Head of caudate nucleus (tissue), 42 donors: ENCODE measurements around the gene SEZ6L2.
"Not testable (repeated sequence)": the region's sequence is repeated elsewhere in the genome, so short reads cannot be mapped to it uniquely, and the experiment has no call there.

ENCODE experiments used
- DNase-seq, 42 donors: peaks; one replicate each; pipeline versions ENCODE4 v3.0.0 to v3.0.0-alpha.2; 2020 to 2021; ENCODE audit warnings: mixed read lengths in 7 of 42
- intact Hi-C: fragments of 100-400 bp; cut with DNase I; formaldehyde crosslinking; loops from one replicate; pipeline ENCODE4 v1.15.0; 2022

Gene SEZ6L2

GRCh38 chr16:29913514-29913913 is 14.2 kb upstream of the SEZ6L2 start:
- intact Hi-C loops, result no loop called here
- DNase-seq, result no peak

GRCh38 chr16:29912087-29912486 is 12.7 kb upstream of the SEZ6L2 start:
- intact Hi-C loops, result no loop called here
- no peak for DNase-seq

- intact Hi-C loops, result no loop called here
- DNase-seq, result no peak
Measured at GRCh38 chr16:29911676-29912010, 12.3 kb upstream of the SEZ6L2 start.

GRCh38 chr16:29910819-29911675 is 11.7 kb upstream of the SEZ6L2 start:
- intact Hi-C loops, result no loop called here
- no peak for DNase-seq

- intact Hi-C loops, DNase-seq: not testable (repeated sequence)
Measured at GRCh38 chr16:29909851-29910250, 10.5 kb upstream of the SEZ6L2 start.

GRCh38 chr16:29909391-29909790 is 10.0 kb upstream of the SEZ6L2 start:
- DNase-seq, result no peak
- intact Hi-C loops, result no loop called here

- intact Hi-C loops, result no loop called here
- no peak for DNase-seq
Measured at GRCh38 chr16:29908719-29909220, 9.4 kb upstream of the SEZ6L2 start.

- intact Hi-C loops, result no loop called here
- DNase-seq, result no peak
Measured at GRCh38 chr16:29907973-29908372, 8.6 kb upstream of the SEZ6L2 start.

GRCh38 chr16:29906520-29907244 is 7.3 kb upstream of the SEZ6L2 start:
- DNase-seq, result peak in 1 of 42 donors; percentile 26
- intact Hi-C loops, result no loop called here

GRCh38 chr16:29905668-29906067 is 6.3 kb upstream of the SEZ6L2 start:
- intact Hi-C loops, result no loop called here
- DNase-seq, result no peak

- no peak for DNase-seq
- intact Hi-C loops, result no loop called here
Measured at GRCh38 chr16:29904947-29905346, 5.6 kb upstream of the SEZ6L2 start.

GRCh38 chr16:29903590-29903989 is 4.2 kb upstream of the SEZ6L2 start:
- no peak for DNase-seq
- intact Hi-C loops, result no loop called here

- DNase-seq, result no peak
- intact Hi-C loops, result no loop called here
Measured at GRCh38 chr16:29901607-29901945, 2.2 kb upstream of the SEZ6L2 start.

GRCh38 chr16:29900888-29901606 is 1.7 kb upstream of the SEZ6L2 start:
- intact Hi-C loops, result no loop called here
- no peak for DNase-seq

- DNase-seq, result peak; percentile 84 to 99 (median 95)
- intact Hi-C loops, result no loop called here
Measured at GRCh38 chr16:29900102-29900887, 945 bp upstream of the SEZ6L2 start, which contains the start of gene ASPHD1. TSS of gene ASPHD1 (plus strand) at chr16:29900488. CDS start at chr16:29900972, 484 bp downstream.

- intact Hi-C loops, result loop anchor here (5.0 kb wide), 1 partner anchor 37 kb away; the partner anchor contains the start of gene CDIPT
- peak in 1 of 42 donors; percentile 21 for DNase-seq
Measured at GRCh38 chr16:29898804-29899515, 390 bp downstream of the SEZ6L2 start.

GRCh38 chr16:29898135-29898803 is 1.1 kb downstream of the SEZ6L2 start:
- DNase-seq, result no peak
- intact Hi-C loops, result loop anchor here (5.0 kb wide), 1 partner anchor 36 kb away; the partner anchor contains the start of gene CDIPT

- DNase-seq, result no peak
- intact Hi-C loops, result loop anchor here (5.0 kb wide), 1 partner anchor 35 kb away; the partner anchor contains the start of gene CDIPT
Measured at GRCh38 chr16:29897333-29897732, 2.0 kb downstream of the SEZ6L2 start.
